ENCODE measurements around the gene ZNF710.
"Not testable (repeated sequence)": the region's sequence is repeated elsewhere in the genome, so short reads cannot be mapped to it uniquely, and the experiment has no call there.

The ZNF710 gene

GRCh38 chr15:90001062-90001682, at the start of gene ZNF710:
ZNF710 (plus strand) TSS chr15:90001324; CDS start chr15:90067138, 65,814 bp downstream.
- DNase-seq (ENCODE audit: low read depth), result no peak

DNA sequence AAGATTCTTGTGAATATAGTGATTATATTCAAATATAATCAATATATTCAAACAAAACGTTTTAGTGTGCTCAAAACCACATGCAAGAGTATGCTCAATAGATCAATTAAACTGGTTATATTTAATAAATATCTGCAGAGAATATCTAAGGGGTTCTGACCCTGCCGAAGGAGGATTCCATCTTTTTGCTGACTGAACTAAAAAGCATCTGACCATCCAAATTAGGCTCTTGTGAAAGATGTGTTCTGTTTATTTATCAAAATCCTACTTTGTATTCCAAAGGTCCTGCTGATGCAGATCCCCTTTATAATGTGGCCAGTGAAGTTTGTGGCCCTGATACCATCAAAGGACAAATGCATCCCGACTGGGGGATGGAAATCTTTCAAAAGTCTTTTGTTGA, 46.6 kb upstream of the ZNF710 start:
- DNase-seq (ENCODE audit: low read depth), result no peak

DNA sequence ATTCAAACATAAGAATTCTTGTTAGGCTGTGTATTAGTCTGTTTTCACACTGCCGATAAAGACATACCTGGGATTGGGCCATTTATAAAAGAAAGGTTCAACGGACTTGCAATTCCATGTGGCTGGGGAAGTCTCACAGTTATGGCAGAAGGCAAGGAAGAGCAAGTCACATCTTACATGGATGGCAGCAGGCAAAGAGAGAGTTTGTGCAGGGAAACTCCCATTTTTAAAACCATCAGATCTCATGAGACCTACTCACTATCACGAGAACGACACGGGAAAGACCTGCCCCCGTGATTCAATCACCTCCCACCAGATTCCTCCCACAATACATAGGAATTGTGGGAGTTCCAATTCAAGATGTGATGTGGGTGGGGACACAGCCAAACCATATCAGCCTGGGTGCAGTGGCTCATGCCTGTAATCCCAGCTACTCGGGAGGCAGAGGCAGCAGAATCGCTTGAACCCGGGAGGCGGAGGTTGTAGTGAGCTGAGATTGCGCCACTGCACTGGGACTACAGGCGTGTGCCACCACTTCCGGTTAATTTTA, 45.6 kb upstream of the ZNF710 start:
- not testable (repeated sequence) for DNase-seq (ENCODE audit: low read depth)

DNA sequence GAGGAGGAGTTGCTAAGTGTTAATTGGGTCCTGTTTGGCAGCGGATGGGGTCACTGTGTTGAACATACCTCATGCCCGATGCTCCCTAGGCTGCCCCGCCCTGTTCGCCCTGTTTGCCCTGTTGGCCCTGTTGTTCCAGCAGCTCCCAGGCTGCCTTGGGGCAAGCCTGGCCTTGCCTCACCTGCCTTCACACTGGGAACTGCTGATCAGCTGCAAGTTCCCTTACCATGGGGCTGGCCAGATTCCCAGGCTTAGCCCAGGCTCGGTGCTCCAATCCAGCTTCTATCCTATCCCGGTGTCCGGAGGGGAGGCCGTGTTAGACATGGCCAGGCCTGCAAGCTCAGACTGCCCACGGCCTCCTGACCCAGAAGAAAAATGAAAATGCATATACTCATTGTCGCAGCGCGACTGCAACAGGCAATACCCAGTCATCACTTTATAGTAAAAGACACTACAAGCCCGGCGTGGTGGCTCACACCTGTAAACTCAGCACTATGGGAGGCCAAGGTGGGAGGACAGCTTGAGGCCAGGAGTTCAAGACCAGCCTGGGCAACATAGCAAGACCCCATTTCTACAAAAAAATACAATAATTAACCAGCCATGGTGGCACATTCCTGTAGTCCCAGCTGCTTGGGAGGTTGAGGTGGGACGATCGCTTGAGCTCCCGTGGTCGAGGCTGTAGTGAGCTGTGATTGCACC, 42.9 kb upstream of the ZNF710 start:
- no peak for DNase-seq (ENCODE audit: low read depth)

DNA sequence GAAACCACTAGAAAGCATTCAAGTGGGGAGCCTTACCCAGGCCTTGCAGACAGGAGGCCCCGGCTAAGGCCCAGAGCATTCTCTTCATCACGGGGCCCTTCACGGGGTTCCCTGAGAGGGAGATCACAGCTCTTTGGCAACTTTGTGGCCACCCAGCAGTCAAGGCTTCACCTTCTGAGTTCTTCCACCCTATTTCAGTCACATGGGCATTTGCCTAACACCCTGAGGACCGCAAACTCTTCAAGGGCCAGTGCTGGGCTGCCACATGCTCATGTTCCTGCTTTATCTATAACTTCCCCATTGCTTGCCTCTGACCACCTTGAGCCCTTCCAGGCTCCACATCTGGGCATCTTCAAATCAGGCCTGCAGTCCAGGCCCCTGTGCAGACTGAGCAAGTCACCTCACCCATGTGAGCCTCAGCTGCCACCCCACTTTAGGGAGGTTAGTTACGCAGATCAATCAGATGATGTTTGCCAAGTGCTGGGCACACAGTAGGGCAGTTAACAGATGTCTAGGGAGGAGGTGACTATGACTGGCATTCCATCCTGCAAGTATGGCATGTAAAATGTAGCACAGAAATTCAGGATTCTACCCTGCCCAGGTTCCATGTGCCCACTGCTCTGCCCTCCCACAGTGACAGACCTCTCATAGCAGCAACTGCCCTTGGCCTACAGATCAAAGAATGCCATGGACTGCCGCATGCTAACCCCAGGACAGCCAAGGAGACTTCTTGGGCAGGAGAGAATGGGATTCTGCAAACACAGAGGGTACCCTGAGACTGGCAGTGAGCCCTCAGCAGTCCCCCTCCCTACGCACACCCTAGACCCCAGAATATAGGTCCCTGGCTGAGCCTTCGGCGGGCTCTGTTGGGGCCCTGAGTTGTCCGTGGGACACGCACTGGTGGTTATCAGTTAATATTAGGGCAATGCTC, 37.6 kb upstream of the ZNF710 start:
- DNase-seq (ENCODE audit: low read depth), result no peak

DNA sequence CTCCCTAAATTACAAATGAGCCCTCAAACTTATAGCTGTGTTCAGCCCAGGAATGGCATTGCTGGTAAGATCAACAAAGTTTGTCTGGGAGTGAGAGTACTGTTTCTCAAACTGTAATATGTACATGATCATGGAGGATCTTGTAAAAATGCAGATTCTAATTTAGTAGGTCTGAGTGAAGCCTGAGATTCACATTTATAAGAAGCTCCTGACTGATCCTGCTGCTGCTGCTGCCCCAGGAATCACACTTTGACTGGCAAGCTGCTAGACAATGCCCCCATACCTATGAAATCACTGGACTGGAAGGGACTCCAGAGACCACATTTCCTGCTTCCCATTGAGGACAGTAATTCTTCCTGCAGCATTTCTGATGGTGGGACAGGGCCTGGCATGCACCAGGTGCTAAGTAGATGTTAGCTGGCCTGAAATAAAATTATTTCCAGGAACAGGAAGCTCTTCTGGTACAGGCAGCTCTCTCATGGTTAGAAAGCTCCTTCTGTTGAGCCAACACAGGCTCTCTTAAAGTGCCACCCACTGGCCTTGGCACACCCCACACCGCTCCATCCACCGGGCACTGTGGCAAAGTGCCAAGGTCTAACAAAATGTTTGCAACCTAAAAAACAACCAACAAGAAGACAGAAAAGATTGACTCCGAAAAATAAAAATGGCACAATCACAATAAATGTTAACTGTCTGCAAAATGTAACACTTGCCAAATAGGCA, 36.7 kb upstream of the ZNF710 start:
- no peak for DNase-seq (ENCODE audit: low read depth)

- no peak for DNase-seq (ENCODE audit: low read depth)
These were observed 33.2 kb upstream of the ZNF710 start for GRCh38 chr15:89967881-89968280.

DNA sequence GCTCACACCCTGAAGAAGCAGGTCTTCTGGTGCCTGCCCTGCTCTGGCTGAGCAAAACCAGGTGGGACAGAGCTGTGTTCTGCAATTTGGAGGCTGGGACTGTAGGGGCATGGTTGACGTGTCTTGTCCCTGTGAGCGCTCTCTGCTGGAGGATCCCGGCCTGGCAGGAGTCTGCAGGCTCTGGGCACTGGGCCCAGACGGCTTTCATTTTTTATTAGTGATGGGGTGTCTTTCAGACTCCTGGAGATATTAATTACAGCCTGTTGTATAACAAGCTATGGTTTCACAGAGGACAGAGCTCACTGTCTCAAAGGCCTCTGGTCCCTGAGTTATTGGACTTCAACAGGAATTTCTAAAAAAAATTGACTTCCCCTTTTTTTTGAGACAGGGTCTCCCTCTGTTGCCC, 29.5 kb upstream of the ZNF710 start:
- DNase-seq (ENCODE audit: low read depth), result peak; percentile 1

- DNase-seq (ENCODE audit: low read depth), result no peak
These were observed 29.0 kb upstream of the ZNF710 start for GRCh38 chr15:89972085-89972484.

- no peak for DNase-seq (ENCODE audit: low read depth)
These were observed 25.5 kb upstream of the ZNF710 start for GRCh38 chr15:89975482-89976245.

DNA sequence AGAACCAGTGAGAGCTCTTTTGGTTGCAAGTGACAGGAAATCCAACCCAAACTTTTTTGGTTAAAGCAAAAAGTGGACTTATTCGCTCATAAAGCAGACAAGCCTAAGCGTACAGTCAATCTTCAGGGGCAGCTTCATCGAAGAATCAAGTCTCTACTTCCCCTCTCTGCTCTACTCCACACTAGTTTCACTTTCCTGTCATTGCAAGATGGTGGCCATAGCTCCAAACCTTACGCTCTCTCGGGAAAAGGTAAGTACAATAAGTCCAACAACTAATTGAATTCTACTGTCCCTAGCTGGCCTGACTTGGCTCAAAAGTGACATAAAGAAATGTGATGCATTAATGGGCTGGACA, 24.9 kb upstream of the ZNF710 start:
- DNase-seq (ENCODE audit: low read depth), result no peak

DNA sequence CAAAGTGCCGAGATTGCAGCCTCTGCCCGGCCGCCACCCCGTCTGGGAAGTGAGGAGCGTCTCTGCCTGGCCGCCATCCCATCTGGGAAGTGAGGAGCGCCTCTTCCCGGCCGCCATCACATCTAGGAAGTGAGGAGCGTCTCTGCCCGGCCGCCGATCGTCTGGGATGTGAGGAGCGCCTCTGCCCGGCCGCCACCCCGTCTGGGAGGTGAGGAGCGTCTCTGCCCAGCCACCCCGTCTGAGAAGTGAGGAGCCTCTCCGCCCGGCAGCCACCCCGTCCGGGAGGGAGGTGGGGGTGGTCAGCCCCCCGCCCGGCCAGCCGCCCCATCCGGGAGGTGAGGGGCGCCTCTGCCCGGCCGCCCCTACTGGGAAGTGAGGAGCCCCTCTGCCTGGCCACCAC, 23.3 kb upstream of the ZNF710 start:
- DNase-seq (ENCODE audit: low read depth), result not testable (repeated sequence)

GRCh38 chr15:89978914-89979313, 22.2 kb upstream of the ZNF710 start:
- no peak for DNase-seq (ENCODE audit: low read depth)

- DNase-seq (ENCODE audit: low read depth), result no peak
These were observed 20.2 kb upstream of the ZNF710 start for GRCh38 chr15:89980896-89981295.

DNA sequence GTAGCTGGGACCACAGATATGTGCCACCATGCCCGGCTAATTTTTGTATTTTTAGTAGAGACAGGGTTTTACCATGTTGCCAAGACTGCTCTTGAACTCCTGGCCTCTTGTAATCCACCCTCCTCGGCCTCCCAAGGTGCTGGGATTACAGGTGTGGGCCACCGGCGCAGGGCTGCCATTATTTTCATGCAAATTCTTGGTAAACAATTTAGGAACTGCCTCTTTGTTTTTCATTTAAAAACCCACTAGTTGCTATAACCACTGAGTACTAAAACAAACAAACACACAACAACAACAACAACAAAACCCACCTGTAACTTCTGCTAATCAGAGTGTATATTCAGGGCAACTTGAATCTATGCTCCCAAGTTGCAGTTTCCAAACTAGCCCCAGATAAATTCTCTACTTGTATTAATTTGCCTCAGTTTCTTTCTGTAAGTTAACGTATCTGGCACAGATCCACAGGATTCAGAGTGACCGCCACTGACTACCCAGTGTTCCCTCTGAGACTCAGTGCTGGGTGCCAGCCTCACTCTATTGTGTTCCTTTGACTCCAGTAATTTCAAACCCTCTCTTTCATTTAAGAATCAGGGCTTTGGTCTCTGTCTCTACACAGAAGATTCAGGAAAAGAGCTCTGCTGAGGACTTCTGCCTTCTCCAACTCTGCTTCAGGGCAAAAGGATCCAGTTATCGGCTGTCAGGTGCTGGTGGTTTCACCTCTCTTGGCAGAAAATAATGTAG, 18.6 kb upstream of the ZNF710 start:
- DNase-seq (ENCODE audit: low read depth), result no peak

DNA sequence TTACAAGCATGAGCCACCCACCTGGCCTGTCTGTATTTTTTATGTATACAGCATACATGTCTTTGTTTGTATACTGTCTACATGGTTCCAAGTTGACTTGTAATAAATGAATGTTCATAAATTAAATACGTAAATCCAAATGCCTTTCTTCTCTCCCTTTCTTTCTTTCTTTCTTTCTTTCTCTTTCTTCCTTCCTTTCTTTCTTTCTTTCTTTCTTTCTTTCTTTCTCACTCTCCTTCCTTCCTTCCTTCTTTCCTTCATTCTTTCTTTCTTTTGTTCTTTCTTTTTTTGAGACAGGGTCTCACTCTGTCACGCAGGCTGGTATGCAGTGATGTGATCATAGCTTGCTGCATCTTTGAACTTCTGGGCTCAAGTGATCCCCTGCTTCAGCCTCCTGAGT, 17.1 kb upstream of the ZNF710 start:
- DNase-seq (ENCODE audit: low read depth), result no peak

DNA sequence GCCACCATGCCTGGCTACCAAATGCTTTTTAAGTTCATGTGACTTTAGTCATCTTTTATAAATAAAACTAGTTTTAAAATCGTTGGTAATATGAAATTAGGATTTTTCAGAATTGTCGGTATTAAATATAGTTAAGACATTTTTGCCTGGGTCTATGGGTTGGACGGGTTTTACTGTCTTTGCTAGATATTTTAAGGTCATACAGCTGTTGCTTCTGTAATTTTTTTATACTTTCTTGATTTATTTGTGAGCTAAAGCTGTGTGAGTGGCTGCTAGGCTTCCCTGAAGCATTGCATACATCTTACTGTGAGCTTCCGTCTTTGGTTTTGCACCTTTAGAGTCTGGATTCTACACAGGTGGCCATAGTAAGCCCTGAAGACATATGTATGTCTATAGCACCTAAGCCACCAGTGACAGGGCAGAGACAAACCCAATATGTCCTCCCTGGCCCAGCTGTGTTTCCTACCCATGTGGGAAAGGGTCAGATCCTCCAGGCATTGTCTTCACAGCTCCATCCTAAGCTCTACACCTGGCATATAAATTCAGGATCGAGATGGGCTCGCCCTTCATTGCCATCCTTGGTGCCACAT, 16.6 kb upstream of the ZNF710 start:
- no peak for DNase-seq (ENCODE audit: low read depth)

GRCh38 chr15:89985111-89985510, 16.0 kb upstream of the ZNF710 start:
- DNase-seq (ENCODE audit: low read depth), result no peak

- DNase-seq (ENCODE audit: low read depth), result no peak
These were observed 9.8 kb upstream of the ZNF710 start for GRCh38 chr15:89991312-89991711.

- DNase-seq (ENCODE audit: low read depth), result no peak
These were observed 7.8 kb upstream of the ZNF710 start for GRCh38 chr15:89993349-89993748.
